GM21619 (cell line): Measurements from ENCODE around the gene PTGES2.
"Not testable (repeated sequence)": the region's sequence is repeated elsewhere in the genome, so short reads cannot be mapped to it uniquely, and the experiment has no call there.

ENCODE experiments used
- ATAC-seq: cut with Tn5 transposase; IDR thresholded peaks from one replicate; pipeline ENCODE4 v1.9.1; 2021; ENCODE audit not compliant: unreplicated experiment

The PTGES2 gene

DNA sequence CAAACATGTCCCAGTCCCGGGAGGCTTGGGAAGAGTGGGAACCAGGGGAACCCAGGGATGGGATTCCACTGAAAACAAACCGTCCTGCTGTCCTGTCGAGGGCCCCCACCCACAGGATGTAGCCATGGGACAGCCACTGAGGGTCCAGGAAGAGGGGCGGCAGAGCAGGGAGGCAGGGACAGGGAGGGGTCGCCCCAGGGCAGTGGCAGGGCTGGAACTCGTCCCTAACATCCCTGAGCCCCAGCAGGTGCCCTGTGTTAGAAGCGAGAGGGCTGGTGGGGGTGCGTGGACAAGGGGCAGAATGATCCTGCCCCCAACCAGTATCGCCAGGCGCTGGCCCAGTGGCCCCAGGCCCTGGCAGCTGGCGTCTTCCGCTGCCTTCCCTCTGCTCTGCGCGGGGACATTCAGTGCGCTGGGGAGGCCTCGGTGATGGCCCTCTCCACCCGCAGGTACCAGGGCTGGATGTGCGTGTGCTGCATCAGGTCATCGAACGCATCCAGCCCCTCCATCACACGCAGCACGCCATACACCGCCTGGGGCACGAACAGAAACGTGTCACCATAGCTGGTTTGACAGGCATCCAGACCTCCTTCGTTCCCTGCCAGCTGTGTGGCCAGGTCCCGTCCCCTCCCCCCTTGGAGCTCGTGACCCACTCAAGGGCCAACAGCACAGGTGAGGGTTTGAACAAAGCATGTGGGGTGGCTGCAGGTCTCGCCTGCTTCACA, 6.6 kb downstream of the PTGES2 start:
- no peak for ATAC-seq

DNA sequence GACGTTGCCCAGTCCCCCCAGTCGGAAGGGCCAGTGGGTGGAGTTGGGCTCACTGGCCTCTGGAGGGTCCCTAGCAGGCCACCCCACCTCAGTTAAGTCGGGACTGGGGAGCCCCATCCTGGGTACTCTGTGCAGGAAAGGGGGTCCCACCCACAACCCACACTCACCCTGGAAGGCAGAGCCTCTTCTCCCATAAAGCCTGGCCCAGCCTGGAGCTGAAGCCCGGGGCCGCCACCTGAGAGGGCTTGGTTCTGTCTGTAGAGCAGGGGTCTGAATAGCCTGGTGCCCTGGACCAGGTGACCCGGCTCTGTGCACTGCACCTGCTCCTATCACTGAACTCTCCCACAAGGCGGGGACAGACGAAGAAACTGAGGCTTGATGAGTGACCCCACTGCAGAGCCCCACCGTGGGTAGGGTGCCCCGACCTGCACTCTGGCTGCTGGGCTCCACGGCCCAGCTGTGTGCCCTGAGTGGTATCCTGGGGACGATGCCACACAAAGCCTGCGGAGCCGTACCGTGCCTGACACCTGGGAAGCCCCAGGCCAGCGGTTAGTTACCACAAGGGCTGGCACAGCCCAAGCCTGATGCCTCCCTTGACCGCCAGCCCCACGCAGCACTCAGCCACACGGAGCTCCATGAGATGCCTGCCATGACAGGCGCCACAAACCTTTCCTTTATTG, 7.3 kb downstream of the PTGES2 start:
- ATAC-seq: no peak

DNA sequence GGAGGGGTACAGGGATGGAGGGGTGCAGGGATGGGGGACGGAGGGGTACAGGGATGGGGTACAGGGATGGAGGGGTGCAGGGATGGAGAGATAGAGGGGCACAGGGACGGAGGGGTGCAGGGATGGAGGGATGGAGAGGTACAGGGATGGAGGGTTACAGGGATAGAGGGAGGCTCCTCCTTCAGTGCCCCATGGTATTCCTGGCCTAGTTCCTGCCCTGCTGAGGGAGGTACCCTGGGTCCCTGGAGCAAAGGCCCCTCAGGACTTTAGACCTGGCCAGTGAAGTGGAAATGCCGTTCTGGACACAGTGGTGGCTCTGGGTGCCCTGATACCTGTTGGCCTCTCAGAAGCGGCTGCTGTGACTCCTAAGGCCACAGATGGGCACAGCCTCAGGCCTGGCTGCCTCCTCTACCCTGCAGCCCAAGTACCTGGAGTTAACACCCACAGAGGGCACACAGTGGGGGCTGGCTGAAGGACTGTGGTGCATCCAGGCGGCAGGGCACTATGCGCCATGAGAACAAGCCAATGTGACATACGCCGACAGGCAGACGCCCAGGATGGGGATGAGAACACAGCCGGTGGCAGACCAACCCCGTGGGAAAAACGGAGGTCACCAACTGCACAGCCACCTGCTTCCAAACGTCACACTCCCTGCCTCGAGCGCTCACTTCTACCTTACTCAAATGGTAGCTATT, 8.4 kb downstream of the PTGES2 start:
- ATAC-seq: no peak

DNA sequence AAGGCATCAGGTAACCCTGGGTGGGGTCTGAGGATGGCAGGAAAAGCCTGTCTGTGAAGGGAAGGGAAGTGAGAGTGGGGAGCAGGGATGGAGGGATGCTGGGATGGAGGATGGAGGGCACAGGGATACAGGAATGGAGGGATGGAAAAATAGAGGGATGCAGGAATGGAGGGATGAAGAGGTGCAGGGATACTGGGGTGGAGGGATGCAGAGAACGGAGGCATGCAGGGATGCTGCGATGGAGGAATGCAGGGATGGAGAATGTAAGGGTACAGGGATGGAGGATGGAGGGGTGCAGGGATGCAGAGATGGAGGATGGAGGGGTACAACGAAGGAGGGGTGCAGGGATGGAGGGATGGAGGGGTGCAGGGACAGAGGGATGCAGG, 9.1 kb downstream of the PTGES2 start:
- no peak for ATAC-seq

DNA sequence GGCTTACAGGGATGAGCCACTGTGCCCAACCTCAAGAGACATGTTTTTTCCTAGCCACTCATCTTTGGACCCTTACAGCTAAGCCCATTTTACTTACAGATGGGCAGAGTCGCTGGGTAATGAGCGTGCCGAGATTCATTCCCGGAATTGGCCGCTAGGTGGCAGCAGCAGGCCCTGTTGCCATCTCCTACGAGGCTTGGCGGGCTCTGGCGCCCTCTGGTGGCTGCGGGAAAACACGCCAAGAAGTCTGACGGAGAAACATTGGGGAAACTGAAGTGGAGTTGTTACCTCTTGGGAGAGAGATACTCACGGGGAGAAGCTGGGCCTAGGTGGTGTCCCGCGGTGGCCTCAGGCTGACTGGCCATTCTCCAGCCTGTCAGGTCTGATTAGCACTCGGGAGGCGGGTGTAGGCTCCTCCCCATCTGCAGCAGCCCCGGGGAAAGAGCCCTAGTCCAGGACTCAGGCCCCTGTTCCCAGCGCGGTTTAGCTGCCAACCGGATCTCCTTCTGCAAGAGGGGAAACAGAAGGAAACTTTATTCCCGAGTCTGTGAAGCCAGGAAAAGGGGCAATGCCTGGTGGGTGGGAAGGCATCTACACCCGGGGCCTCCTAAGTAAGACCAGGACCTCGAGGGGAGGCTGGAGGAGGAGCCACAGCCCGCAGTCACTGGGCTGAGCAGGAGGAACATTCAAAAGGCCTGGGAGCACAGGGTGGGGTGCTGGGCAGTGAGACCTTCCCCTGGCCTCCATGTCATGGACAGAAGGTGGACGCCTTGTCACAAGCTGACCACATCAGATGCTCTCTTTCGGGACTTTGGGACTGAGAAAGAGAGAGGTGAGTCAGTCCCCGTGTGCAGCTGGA, 9.7 kb downstream of the PTGES2 start:
- no peak for ATAC-seq

DNA sequence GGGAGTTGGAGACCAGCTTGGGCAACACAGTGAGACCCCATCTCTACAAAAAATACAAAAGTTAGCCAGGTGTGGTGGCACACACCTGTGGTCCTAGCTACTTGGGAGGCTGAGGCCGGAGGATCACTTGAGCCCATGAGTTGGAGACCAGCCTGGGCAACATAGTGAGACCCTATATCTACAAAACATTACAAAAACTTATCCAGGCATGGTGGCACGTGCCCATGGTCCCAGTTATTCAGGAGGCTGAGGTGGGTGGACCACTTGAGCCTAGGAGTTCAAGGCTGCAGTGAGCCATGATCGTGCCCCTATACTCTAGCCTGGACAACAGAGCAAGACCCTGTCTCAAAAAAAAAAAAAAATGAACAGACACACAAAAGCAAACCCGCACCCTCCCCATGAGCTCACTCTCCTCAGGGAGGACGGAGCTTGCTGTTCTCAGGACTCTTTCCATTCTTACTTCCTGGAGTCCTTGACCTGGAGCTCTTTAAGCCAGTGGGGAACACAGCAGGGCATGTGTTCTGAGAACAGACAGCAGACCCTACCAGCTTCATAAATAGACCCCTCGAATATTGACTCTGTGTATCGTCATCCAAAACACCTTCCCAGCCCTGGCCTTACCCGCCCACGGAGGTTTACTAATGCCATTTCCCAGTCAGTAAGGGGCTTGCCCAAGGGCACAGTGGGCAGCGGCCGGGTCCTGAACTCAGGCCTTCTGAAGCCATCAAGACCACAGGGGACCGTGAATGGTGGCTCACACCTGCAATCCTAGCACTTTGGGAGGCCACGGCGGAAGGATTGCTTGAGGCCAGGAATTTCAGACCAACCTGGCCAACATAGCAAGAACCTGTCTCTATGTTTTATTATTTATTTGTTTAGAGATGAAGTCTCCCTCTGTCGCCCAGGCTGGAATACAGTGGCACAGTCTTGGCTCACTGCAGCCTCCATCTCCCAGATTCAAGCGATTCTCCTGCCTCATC, 11.1 kb downstream of the PTGES2 start:
- no peak for ATAC-seq

DNA sequence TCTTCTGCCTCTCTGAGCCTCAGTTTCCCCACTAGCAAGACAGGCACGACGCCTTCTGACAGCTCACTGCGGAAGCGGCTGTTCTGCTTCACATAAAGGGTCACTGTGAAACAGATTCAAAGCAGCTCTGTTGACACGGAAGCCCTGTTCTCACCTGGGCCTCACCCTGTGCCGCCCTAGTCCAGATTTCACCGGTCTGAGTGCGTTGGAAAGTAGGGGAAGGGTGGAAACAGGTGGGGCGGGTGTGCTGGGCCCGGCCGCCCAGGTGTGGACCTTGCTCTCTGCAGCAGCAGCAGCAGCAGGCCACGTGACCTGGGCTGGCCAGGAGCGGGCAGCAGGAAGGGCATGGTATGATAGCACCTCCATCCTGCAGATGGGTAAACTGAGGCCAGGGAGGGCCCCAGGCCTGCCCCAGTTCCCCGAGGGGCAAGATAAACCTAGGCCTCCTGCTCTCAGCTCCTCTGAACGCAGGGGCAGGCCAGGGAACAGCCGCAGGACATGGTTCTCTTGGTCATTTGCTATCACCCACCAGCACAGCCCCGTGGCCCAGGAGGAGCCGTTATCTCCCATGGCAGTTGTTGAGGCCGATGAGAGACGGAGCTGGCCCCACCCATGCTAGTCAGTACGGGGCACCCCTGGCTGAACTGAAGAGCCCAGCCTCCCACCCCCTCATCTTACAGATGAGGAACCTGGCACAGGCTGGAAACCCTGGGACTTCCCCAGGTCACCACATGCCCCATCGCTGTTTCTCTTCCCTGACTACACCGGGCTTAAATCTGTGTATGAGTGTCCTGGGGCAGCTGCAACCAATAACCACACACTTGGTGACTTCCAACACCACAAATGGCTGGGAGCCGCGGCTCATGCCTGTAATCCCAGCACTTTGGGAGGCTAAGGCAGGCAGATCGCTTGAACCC, 12.1 kb downstream of the PTGES2 start:
- ATAC-seq: no peak

DNA sequence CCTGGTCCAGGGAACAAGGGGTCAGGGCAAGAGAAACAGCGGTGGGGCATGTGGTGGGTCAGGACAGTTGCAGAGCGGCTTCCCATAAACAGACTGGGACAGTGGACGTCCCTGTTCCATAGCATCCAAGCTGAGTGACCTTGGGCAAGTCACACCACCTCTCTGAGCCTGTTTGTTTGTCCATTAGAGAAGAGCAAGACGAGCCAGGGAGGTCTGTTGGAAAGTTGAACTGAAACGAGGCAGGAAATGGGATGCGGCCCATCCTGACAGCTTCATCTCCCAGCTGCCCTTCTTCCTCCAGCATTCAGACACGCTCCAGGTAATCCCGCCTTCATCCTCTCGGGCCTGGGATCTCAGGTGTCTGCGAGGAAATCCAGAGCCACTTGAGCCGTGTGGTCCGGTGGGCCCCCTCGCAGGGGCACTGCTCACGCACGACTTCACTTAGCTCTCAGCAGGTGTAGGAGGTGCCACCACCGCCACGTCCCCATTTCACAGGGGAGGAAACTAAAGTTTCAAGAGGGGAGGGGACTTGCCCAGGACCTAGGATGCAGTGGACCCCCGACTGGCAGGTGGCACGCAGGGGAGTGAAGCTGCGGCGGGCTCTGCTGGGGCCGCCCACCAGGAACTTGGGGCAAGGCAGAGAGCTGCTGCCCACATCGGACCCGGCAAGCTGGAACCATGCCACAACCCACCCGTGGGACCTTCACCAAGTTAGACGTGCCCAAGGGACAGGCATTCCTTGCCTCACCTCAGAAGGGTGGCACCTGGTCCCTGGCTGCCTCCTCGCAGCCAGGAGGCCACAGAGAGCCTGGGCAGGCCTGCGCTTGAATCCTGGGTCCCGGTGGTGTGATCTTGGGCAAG, 13.0 kb downstream of the PTGES2 start:
- ATAC-seq: no peak

DNA sequence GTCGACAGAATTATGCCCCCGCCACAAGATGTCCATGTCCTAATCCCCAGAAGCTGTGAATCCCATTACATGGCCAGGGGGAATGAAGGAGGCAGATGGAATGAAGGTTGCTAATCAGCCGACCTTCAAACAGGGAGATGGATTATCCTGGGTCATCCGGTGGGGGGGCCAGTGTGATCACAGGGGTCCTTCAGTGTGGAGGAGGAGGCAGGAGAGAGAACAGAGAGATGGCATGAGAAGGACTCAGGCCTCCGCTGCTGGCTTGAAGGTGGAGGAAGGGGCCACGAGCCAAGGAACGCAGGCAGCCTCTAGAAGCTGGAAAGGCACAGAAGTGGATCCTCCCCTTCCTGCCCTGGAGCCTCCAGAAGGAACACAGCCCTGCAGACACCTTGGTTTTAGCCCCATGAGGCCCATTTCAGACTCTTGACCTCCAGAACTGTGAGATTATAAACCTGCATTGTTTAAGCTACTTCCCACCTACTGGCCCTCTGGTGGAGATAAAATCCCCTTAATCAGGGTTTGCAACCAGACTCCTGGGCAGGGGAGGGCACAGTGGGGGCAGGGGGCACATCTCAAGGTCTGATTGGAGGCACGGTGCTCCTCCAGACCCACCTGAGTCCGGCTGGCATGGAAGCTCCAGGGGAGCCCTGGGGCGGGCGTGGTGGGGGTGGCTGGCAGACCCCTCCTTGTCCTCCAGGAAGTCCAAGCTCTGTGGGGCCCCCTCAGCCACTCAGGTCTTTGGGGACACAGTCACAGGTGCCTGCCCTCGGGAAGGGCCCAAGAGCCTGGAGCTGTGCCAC, 13.8 kb downstream of the PTGES2 start:
- ATAC-seq: no peak

DNA sequence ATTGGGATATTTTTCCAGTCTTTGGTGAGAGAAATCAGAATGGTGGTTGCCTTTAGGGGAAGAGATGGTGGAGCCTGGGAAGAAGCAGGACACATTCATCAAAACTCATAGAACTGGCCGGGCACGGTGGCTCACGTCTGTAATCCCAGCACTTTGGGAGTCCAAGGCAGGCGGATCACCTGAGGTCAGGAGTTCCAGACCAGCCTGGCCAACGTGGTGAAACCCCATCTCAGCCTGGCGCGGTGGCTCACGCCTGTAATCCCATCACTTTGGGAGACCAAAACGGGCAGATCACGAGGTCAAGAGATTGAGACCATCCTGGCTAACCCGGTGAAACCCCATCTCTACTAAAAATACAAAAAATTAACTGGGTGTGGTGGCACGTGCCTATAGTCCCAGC, 15.8 kb downstream of the PTGES2 start:
- ATAC-seq: not testable (repeated sequence)

DNA sequence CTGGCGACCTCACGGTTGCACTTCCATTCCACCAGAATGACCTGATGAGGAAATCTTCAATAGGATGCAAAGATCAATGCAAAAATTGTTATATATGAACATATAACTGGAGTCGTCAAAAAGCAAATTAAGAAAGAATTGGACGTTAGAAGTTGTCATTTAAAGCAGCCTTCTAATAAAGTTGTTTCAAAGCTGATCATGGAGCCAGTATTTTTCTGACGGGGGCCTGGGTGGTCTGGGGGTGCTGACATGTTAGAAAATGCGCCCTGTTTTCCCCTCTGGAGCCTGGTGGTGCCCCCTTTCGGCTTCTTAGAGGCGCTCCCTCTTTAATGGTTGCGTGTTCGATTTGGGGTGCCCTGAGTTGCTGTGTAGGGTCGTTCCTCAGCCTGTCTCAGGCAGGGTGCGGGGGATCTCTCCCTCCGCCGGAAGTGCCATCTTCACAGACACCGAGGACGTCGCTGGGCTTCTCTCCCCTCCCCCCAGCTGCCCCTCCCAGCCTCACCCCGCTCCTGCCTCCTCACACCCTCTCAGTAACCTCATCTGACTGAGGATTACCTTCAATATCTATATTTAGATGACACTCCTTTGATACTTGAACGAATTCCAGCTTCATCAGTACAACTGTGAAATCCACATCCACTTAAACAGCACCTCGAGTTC, 18.3 kb downstream of the PTGES2 start:
- ATAC-seq: no peak

DNA sequence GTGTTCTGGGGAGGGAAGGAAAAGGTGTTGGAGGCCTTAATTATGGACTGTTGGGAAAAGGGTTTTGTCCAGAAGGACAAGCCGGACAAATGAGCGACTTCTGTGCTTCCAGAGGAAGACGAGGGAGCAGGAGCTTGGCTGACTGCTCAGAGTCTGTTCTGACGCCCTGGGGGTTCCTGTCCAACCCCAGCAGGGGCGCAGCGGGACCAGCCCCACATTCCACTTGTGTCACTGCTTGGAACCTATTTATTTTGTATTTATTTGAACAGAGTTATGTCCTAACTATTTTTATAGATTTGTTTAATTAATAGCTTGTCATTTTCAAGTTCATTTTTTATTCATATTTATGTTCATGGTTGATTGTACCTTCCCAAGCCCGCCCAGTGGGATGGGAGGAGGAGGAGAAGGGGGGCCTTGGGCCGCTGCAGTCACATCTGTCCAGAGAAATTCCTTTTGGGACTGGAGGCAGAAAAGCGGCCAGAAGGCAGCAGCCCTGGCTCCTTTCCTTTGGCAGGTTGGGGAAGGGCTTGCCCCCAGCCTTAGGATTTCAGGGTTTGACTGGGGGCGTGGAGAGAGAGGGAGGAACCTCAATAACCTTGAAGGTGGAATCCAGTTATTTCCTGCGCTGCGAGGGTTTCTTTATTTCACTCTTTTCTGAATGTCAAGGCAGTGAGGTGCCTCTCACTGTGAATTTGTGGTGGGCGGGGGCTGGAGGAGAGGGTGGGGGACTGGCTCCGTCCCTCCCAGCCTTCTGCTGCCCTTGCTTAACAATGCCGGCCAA, 19.1 kb downstream of the PTGES2 start:
- ATAC-seq: no peak

DNA sequence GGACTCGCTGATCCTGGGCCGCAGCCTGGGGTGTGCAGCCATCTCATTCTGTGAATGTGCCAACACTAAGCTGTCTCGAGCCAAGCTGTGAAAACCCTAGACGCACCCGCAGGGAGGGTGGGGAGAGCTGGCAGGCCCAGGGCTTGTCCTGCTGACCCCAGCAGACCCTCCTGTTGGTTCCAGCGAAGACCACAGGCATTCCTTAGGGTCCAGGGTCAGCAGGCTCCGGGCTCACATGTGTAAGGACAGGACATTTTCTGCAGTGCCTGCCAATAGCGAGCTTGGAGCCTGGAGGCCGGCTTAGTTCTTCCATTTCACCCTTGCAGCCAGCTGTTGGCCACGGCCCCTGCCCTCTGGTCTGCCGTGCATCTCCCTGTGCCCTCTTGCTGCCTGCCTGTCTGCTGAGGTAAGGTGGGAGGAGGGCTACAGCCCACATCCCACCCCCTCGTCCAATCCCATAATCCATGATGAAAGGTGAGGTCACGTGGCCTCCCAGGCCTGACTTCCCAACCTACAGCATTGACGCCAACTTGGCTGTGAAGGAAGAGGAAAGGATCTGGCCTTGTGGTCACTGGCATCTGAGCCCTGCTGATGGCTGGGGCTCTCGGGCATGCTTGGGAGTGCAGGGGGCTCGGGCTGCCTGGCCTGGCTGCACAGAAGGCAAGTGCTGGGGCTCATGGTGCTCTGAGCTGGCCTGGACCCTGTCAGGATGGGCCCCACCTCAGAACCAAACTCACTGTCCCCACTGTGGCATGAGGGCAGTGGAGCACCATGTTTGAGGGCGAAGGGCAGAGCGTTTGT, 19.9 kb downstream of the PTGES2 start:
- no peak for ATAC-seq

DNA sequence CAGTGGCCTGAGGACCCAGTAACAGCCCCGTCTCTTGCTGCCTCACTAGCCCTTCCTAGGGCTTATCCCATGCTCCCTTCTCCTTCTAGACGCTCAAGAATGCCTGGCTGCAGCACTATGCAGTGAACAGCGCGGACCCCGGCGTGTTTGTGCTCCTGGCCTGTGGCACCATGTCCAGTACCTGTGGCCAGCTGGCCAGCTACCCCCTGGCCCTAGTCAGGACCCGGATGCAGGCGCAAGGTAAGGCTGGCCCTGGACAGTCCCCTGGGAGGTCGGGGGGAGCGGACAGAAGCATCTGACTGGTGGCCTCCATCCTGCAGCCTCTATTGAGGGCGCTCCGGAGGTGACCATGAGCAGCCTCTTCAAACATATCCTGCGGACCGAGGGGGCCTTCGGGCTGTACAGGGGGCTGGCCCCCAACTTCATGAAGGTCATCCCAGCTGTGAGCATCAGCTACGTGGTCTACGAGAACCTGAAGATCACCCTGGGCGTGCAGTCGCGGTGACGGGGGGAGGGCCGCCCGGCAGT, 20.5 kb downstream of the PTGES2 start:
- no peak for ATAC-seq
